Breast epithelium (tissue), 3 donors: ENCODE data around the gene TNC.

Experiments
- CTCF ChIP-seq, 3 donors: fragments of 450-650 bp; IDR thresholded peaks; one replicate each; pipeline ENCODE4 v1.5.1; 2016 to 2017; ENCODE audit warnings: antibody characterized with exemption in 3 of 3, mild to moderate bottlenecking in 3 of 3, moderate library complexity in 3 of 3
- POLR2A ChIP-seq: fragments of 450-650 bp; IDR thresholded peaks from one replicate; pipeline ENCODE4 v1.6.1; 2016; ENCODE audit warnings: antibody characterized with exemption, mild to moderate bottlenecking, moderate library complexity

GRCh38 chr9:115079156-115079555 lies 38.8 kb downstream of the TNC start:
- TF ChIP-seq POLR2A, result no peak
- no peak for TF ChIP-seq CTCF (IDR thresholded peaks at IDR 0.05)
